Measurements from ENCODE around the gene CTRL.

CTRL gene

GRCh38 chr16:67962135-67962534, 30.5 kb upstream of the CTRL start:
- DNase-seq = no peak

- no peak for DNase-seq
These were observed 29.9 kb upstream of the CTRL start for GRCh38 chr16:67961551-67961957.

DNA sequence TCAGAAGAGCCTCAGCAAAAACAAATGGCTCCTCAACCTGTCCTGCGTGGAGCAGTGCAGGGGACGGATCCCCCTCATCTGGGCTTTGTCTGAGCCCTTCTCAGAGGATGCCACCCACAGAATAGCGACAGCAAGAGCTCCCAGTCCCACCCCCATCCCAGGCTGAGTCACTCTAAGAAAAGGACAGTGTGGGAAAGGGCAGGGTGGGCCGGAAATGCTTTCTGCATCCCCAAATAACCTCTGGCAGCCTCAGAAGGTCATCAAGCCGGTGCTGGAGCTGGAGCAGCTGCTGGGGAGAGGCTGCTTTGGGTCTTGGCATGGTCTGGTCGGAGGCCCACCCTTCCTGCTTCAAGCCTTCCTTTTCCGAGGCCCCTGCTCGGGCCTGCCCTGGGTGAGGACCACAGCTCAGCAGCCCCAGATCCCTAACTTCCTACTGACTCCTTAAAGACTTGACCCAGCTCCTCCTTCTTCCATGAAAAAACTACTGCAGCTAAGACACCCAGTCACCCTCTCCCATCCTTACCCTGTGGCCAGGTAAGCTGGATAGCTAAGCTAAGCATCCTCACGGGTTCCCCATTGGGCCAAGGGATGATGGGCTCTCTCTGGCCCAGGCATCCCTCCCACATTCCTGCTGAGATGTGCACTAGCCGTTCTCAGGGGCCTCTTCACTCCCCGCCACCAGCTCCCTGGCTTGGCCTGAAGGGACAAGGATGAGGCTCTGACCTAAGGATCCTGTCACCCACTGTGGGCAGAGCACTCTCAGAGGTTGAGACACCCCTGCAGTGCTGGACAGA, 28.1 kb upstream of the CTRL start:
- no peak for DNase-seq

DNA sequence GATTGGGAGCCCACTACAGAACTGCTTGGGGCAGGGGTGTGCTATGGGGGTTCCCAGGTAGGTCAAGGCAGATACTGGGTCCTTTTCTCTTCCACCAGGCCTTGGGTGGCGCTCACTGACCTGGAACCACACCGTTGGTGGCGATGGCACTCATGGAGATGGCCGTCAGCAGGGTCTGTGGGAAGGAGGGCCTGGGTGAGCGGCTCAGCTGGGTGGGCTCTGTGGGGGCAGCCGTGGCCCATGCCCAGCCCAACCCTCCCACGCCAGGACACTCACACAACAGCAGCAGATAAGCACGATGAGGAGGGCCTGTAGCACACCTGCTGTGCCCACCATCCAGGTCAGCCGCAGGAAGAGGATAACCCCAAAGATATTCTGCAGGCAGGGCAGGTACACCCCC, 26.0 kb upstream of the CTRL start:
- no peak for DNase-seq

DNA sequence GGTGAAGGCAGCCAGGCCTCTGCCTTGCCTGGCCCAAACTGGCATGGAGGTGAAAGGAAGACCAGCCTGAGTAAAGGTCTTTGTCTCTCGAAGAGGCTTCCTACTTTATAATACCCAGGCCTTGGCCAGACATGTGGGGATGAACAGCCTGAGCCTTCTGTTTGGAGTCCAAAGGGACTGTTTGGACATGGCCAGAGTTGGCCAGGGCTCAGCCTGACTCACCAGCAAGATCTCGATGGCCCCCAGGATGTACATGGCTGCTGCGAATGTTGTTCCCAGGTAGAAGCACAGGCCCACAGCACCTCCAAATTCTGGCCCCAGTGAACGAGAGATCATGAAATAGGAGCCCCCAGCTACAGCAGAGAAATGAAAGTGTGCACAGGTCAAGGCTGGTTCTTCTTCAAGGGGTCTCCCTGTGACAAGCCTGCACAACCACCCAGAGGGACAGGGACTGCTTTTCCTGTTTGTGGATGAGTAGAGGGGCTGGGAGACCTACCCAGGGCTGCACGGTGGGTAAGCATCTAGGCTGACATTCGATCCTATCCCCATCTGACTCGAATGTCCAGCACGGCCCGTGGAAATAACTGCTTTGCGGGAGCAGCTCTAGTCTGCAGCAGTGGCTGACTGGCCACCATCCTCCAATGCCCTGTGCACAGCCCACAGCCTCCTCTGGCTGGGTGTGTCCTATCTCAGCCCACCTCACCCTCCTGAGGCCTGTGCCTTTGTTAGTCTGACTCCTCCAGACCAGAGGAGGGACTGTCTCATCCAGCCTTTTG, 22.9 kb upstream of the CTRL start:
- DNase-seq = no peak

- no peak for DNase-seq
These were observed 22.1 kb upstream of the CTRL start for GRCh38 chr16:67953641-67954375.

DNA sequence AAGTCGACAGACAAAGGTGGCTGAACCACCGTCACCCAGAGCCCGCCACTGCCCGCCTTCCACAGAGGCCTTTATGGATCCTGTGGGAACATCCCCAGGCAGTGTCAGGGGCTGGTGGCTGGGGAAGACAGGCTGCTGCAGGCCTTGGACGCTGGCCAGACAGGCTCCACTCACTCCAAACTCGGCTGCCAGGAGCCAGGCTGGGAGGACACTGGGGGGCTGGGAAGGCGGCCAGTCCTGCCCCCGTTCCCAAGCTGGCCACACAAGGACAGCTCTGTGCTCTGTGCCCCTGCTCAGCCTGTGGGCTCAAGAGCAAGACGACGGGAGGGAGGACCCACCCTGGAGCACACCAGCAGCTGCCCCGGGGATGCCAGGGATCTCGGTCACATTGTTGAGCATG, 19.8 kb upstream of the CTRL start:
- DNase-seq = no peak

DNA sequence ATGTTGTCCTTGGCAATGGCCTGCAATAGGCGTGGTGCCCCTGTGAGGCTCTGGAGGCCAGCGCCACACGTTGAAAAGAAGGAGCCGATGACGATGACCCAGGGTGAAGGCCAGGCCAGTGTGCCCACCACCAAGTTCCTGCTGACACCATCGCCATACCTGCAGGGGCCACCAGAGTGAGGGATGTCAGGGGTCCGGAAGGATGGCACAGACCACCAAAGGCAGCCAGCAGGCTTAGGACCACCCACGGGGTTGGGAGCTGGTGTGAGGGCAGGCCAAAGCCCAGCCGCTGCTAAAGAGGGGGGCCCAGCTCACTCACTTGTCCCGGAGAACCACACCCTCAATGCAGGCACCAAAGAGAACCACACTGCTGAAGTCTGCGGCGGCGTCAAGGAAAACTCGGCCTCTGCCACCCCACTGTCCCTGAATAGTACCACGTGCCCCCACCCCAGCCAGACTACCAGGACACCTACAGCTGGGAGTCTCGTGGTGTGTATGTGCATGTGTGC, 18.7 kb upstream of the CTRL start:
- no peak for DNase-seq

DNA sequence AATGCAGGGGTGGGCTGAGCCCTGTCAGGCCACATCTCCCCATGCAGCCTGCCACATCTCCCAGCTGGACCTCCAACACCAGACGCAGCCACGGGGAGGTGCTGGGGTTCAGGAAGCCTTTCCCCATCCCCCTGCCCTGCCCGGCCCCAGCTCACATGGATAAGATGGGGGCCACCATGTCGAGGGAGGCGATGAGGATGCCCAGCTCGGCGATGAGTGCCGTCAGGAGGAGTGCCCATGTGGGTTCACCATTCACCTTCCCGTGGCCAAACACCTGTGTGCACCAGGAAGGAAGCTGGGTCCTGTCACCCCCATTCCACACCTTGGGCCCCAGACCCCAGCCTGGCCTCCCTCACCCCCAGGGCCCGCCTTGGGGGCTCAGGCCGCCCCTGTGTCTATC, 18.0 kb upstream of the CTRL start:
- no peak for DNase-seq

DNA sequence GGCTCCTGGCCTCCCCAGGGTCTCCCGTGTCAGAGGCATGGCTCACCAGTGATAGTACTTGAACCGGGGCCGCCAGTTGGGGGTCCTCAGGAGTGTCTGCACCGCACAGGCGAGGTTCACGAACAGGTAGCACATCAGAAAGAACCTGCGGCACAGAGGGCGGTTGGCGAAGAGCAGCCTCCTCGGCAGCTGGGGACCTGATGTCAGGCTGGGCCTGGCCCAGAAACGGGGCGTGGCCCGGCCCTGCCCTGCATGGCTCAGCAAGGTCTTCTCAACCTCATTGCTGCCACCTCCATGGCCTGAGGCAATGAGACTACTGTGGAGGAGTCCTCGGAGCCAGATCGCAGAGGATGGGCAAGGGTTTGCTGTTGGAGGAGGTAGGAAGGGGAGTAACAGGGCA, 16.4 kb upstream of the CTRL start:
- DNase-seq = no peak

DNA sequence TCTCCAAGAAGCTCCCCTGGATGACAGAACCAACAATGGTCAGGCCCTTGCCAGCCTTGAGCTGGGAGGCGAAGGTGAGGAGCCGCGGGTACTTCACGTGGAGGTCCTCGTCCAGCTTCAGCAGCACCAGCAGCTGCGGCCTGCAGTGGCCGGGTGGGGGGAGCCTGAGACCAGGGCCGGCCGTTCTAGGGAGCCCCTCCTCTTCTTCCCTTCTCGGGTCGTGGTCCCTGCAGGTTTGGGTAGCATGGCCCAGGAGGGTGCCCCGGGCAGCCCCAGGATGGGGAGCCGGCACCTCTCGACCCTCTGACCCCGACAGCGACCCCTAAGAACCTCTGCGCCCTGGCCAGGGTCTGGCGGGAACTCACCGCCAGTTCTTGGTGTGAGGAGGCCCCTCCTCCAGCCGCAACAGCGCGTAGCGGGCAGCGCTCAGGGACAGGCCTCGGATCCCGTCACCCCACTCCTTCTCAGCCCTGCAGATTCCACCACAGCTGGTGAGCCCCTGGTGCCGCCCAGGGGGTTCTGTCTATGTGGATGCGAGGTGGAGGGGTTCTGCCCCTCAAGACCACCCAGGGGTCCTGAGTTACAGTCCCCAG, 15.4 kb upstream of the CTRL start:
- DNase-seq = no peak

DNA sequence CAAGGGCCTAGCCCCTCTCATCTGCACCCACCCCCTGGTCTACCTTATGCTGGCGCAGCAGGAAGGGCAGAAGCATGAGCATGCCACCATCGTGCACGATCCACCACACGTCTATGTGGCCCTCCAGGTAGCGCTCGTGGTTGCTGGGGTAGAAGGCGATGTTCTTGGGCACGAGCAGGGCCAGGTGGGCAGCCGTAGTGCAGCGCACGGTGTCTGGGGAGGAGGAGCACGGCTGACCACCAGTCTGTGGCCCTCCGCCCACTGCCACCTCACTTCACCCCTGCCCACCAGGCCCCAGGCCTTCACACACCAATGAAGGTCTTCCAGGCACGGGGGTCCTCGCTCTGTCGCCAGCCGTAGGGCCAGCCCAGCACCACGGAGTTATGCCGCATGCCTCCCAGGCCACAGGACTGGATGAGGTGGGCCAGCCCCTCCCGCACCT, 14.5 kb upstream of the CTRL start:
- no peak for DNase-seq

- DNase-seq = no peak
These were observed 13.8 kb upstream of the CTRL start for GRCh38 chr16:67945392-67945933.

DNA sequence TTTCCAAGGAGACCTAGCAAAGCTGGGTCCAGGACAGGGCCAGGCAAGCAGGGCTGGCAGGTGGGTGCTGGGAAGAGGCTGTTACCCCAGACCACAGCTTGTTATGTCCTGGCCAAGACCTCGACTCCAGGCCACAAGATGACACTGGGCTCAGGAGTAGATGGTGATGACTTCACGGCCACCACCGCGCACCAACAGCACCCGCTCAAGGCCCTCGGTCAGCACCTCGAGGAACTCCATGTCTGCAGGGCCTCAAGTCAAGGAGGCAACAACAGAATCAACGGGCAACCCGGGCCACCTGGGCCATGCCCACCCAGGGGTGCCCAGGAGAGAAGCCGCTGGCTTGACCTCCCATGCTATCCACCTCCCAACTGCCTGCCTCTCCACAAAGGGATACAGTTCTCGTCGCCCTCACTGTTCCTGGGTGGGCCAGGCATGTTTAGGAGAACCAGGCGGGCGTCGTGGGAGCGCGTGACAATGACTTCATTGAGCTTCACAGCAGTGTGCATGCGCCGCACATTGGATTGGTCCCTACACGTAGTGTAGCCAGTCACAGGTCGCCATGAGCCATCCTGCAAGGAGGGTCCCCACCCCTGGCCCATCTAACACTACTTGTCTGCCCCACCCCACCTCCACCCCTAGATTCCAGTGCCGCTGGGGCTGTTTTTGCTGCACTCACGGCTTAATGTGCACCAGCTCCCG, 13.2 kb upstream of the CTRL start:
- DNase-seq = no peak

- no peak for DNase-seq
These were observed 12.2 kb upstream of the CTRL start, which contains the start of gene LCAT for GRCh38 chr16:67943619-67944504. TSS of gene LCAT (minus strand) at chr16:67944120. CDS start at chr16:67944101, 19 bp downstream.

DNA sequence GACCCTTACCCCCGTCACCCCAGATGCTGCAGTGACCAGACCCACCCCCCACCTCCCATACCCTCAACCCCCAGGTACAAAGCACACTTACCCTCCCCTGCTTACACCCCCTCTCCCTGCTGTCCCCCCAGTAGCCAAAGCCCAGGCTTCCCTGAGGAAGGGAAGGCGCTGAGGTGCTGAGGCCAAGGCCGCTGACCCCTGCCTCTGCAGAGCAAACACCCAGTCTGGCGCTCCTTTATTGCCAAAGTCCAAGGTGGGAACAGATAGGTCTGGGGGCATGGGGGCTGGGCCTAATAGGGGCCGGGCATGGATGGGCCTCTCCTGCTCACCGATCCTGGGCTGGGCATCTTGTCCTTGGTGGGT, 11.6 kb upstream of the CTRL start:
- no peak for DNase-seq

DNA sequence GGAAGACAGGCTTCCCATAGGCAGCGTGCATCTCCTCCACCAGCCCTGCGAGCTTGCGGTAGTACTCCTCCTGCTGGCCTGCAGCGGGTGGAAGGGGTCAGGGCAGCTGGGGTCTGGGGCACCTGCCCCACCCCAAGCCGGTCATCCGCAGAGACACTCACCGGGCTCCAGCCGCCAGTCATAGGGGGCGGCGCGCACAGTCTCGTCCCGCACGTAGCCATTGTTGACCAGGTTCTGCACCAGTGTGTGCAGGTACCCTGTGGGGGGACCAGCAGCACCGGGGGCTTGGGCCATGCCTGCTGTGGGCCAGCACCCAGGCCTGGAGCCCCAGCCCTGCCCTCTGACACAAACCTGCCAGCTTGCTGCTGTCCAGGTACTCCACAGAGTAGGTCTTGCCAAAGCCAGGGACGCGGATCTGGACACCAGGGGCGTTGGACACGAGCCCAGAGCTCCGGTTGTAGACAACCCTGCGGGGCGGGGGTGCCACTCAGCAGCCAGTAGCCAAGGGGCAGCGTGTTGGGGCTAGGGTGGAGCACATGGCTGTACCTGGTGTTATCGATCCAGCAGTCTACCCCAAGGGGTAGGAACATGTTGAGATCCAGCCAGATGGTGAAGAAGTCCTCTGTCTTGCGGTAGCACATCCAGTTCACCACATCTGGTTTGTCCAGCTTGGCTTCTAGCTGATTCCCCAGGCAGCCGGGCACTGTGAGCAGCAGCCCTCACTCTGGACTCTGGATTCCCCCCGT, 11.0 kb upstream of the CTRL start:
- no peak for DNase-seq

- no peak for DNase-seq
These were observed 10.5 kb upstream of the CTRL start for GRCh38 chr16:67942200-67942509.

DNA sequence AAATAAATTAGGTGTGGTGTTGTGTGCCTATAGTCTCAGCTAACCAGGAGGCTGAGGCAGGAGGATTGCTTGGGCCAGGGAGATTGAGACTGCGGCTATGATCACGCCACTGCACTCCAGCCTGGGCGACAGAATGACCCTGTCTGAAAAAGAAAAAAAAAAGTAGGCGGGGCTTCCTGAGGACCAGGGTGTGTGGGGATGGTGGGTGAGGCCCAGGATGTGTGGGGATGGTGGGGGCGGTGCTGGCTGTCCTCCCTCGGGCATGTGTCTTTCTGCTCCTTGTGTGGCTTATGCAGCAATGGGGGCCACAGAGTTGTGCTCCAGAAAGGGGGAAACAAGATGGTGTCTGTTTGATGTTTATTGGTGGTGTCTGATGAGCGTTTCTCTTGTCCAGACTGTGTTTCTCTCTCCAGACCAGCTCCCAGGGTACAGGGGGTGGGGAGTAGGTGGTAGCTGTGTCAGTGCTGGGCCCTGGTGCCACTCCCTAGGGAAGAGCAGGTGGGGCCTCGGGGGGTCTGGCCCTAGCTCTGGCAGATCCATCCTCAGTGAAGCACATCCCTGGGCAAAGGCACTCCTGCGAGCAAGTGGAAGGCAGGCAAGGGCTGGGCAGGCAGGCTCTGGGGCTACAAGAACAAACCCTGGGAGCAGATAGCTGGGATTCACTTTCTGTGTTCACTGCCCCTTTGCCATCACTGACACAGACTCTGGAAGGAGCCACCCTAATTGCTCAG, 10.0 kb upstream of the CTRL start:
- DNase-seq = no peak
